ENCODE data around the gene AQP1. TPM values are rescaled to one million over a fixed set of nuclear protein-coding genes. Genes with fewer than 3 reads are reported as not detected.

Gene AQP1
- total and polyA plus RNA-seq, 2 of the 13 experiments (the other 11 are each of a cell fraction or from before 2014, with no cell fraction given) = not detected

DNA sequence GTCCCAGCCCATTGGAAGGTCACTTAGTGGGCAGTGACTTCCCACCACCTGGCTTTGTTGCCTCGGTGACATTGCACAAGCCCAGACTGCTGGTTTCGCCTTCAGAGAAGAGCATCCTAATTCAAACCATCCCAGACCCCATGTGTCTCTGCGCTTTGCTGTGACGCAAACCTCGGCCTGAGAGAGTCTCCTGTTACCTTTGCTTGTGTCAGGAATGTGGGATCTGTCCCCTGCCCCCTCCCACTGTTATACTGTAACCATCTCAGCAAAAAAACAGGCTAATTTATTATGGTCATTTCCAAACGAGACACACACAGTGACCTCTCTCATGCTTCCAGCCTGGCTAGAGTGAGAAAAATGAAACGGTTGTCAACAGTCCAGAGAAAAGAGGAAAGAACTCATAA lies 25.0 kb upstream of the AQP1 start:
- no TSS peak for BruUV-seq (replicated peaks)
- POLR2A ChIA-PET = no interaction called here
- TF ChIP-seq ZNF253 (CRISPR knock-in tag; IDR thresholded peaks at IDR 0.05; ENCODE audit: borderline replicate concordance) (no peak), SRY (CRISPR knock-in tag; IDR thresholded peaks at IDR 0.05) (no peak), NBN (conservative IDR thresholded peaks at IDR 0.05) (no peak), ZSCAN20 (CRISPR knock-in tag; IDR thresholded peaks at IDR 0.05; ENCODE audit: borderline replicate concordance) (no peak), RBM22 (optimal IDR thresholded peaks at IDR 0.05; ENCODE audit: low read length) (no peak), CEBPG (CRISPR knock-in tag; IDR thresholded peaks at IDR 0.05) (no peak), KMT2A (CRISPR knock-in tag; IDR thresholded peaks at IDR 0.05) (no peak), YEATS4 (CRISPR knock-in tag; IDR thresholded peaks at IDR 0.05; ENCODE audit: borderline replicate concordance) (no peak), TMF1 (CRISPR knock-in tag; IDR thresholded peaks at IDR 0.05; ENCODE audit: low read depth) (no peak), CENPBD1 (CRISPR knock-in tag; IDR thresholded peaks at IDR 0.05; ENCODE audit: borderline replicate concordance, low read depth) (no peak), PRDM10 (CRISPR knock-in tag; IDR thresholded peaks at IDR 0.05; ENCODE audit: low read depth) (no peak), HDAC1 (CRISPR knock-in tag; IDR thresholded peaks at IDR 0.05) (no peak), ZFP91 (CRISPR knock-in tag; IDR thresholded peaks at IDR 0.05; ENCODE audit: borderline replicate concordance) (no peak), HBP1 (CRISPR knock-in tag; IDR thresholded peaks at IDR 0.05; ENCODE audit: low read depth) (no peak), ATM (IDR thresholded peaks at IDR 0.05; ENCODE audit: borderline replicate concordance) (no peak), ZNF337 (CRISPR knock-in tag; IDR thresholded peaks at IDR 0.05; ENCODE audit: borderline replicate concordance, low read depth) (no peak), PRMT3 (CRISPR knock-in tag; IDR thresholded peaks at IDR 0.05; ENCODE audit: borderline replicate concordance, low read depth) (no peak)
- TF ChIP-seq, protein P1, sequence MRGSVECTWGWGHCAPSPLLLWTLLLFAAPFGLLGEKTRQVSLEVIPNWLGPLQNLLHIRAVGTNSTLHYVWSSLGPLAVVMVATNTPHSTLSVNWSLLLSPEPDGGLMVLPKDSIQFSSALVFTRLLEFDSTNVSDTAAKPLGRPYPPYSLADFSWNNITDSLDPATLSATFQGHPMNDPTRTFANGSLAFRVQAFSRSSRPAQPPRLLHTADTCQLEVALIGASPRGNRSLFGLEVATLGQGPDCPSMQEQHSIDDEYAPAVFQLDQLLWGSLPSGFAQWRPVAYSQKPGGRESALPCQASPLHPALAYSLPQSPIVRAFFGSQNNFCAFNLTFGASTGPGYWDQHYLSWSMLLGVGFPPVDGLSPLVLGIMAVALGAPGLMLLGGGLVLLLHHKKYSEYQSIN (CRISPR knock-in tag; IDR thresholded peaks at IDR 0.05; ENCODE audit: borderline replicate concordance) = no peak

More for the DNA sequence above, 25.0 kb upstream of the AQP1 start:
- DNase-seq (ENCODE audit: low spot score) (no peak), FAIRE-seq (no peak), ATAC-seq (no peak)
- CTCF ChIA-PET (ENCODE audit: low intra/inter-chr PET ratio, low total read pairs) = no interaction called here
- H3K36me3 ChIP-seq (replicated peaks in 1 of 2; ENCODE audit: control insufficient read depth in 1 of 2, insufficient read depth in 2 of 2, low read length in 2 of 2) = no peaks in the 10 kb centered on the region
- peaks cover 0 to 12% of the 10 kb centered on the region in 2 experiments; a peak in 1 of 5 replicates for H3K27me3 ChIP-seq (ENCODE audit: control insufficient read depth in 1 of 2, insufficient read depth in 2 of 2, low read length in 2 of 2)
- in situ Hi-C loops (cut with HindIII; ENCODE audit: extremely low pct_ligation_motif_present, low pct_unique_long_range_greater_than_20kb) = no loop called here
- no peaks in the 10 kb centered on the region for H3K4me1 ChIP-seq (ENCODE audit: insufficient read depth, low read length)
- no peaks in the 10 kb centered on the region for H3K9me3 ChIP-seq (ENCODE audit: low read length)
- no peak overlapping the region for H3K4me3 ChIP-seq (replicated peaks in 1 of 3; ENCODE audit: insufficient read depth in 1 of 3, low read depth in 2 of 3, low read length in 3 of 3)
- intact Hi-C loops (cut with micrococcal nuclease; ENCODE audit: unreplicated experiment) = no loop called here
- H2AFZ ChIP-seq (ENCODE audit: low read length) = no peak overlapping the region
- H3K4me2 ChIP-seq (ENCODE audit: low read depth, low read length) = no peak overlapping the region
- no peak overlapping the region for H3K27ac ChIP-seq (ENCODE audit: extremely low read length, insufficient read depth, low read length)
- H3K9ac ChIP-seq (ENCODE audit: insufficient read depth, low read depth, low read length) = no peak overlapping the region
- H4K20me1 ChIP-seq (ENCODE audit: insufficient read depth, low read length) = no peaks in the 10 kb centered on the region
- WGBS (ENCODE audit: low lambda C conversion rate) = 32% methylated on average over 7 of the region's 7 CpGs
- H3K79me2 ChIP-seq (ENCODE audit: insufficient read depth, low read length) = no peaks in the 10 kb centered on the region
